GM12875 (cell line): ENCODE results near the gene MPP7.

ENCODE experiments used
- H3K4me3 ChIP-seq: one replicate; pipeline ENCODE4 v1.5.1; 2011; ENCODE audit warnings: low read depth, low read length, control low read depth
- CTCF ChIP-seq: IDR thresholded peaks from 2 replicates; pipeline ENCODE4 v1.5.1; 2011; ENCODE audit warnings: low read depth, mild to moderate bottlenecking, control low read depth, inconsistent platforms, low read length, moderate library complexity, borderline replicate concordance; ENCODE audit not compliant: insufficient read depth

MPP7 gene

GRCh38 chr10:28294809-28295208 is 8.1 kb downstream of the MPP7 start:
- TF ChIP-seq CTCF, result no peak
- H3K4me3 ChIP-seq, result no peak overlapping the region

DNA sequence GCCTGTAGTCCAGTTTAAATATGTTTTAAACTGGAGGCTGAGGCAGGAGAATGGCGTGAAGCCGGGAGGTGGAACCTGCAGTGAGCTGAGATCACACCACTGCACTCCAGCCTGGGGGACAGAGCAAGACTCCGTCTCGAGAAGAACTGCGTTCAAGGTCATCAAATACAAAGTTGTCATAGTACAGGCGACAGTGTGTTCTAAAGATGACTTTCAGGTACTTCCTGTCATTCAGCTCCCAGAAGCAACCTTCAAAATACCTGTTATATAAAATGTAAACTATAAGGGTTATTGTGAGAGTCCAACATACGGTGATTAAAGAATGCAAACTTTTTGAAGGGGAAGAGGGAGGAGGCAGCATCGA is 8.7 kb downstream of the MPP7 start:
- H3K4me3 ChIP-seq, result no peak overlapping the region
- no peak for TF ChIP-seq CTCF

GRCh38 chr10:28293236-28294168 is 9.4 kb downstream of the MPP7 start:
- H3K4me3 ChIP-seq, result no peak overlapping the region
- no peak for TF ChIP-seq CTCF

DNA sequence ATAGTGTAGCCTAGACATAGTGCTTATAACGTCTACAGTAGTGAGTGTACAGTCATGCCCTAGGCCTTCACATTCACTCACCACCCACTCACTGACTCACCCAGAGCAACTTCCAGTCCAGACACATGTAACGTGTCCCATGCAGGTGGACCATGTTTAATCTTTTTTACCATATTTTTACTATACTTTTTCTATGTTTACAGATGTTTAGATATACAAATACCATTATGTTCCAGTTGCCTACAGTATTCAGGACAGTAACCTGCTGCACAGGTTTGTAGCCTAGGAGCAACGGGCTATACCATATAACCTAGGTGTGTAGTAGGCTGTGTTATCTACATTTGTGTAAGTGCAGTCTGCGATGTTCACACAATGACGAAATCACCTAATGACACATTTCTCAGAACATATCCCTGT is 11.0 kb downstream of the MPP7 start:
- TF ChIP-seq CTCF, result no peak
- no peak overlapping the region for H3K4me3 ChIP-seq

DNA sequence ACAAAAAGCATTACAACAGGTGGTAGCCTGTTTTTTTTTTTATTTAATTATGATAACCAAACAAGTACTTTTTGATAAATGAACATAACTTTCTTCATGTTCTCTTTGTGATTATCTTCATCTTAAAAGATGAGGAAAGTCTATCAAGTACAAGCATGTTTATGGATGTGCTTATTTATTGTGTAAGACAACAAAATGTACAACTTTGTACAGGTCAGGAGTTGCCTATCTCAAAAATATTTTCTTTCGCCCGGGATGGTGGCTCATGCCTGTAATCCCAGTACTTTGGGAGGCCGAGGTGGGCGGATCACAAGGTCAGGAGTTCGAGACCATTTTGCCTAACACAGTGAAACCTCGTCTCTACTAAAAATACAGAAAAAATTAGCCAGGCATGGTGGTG is 17.0 kb downstream of the MPP7 start:
- no peak for TF ChIP-seq CTCF
- H3K4me3 ChIP-seq, result no peak overlapping the region

DNA sequence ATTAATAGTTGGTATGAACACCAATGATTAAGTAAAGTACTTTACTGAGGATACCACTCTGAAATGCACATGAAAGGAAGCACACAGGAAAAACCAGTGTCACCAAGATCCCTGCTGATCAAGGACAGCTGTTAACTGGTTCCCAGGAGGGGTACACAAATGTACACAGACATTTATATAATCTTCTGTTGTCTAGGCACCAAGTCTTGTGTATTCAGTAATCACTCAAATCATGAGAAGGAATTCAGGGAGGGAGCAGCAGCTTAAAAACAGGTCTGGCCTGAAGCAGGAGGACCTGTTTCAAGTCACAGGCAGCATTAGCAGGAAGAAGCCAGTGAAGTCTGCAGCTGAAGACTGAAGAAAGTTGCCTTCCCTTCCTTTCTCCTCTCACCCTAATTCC is 18.7 kb downstream of the MPP7 start:
- H3K4me3 ChIP-seq, result no peak overlapping the region
- no peak for TF ChIP-seq CTCF

DNA sequence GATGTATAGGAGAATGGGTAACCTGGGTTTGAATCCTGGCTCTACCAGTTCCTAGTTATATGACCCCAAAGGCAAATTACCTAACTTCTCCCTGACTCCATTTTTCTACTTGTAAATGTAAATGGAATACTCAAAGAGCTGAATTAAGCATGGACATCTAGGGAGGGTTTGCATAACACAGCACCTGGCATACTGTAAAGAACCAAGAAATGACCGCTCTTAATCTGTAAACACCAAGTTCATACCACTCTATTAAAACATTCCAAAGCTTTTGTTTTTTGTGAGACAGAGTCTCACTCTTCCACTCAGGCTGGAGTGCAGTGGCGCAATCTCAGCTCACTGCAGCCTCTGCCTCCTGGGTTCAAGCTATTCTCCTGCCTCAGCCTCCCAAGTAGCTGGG is 19.6 kb downstream of the MPP7 start:
- TF ChIP-seq CTCF, result no peak
- H3K4me3 ChIP-seq, result no peak overlapping the region
